Liver (tissue), 9 donors: Measurements from ENCODE around the gene TRIM8. TPM values are rescaled to one million over a fixed set of nuclear protein-coding genes. Genes with fewer than 3 reads are reported as not detected.

Experiments
- DNase-seq: peaks from one replicate; pipeline ENCODE4 v3.0.0-alpha.2; 2017; ENCODE audit warnings: low spot score
- H3K27ac ChIP-seq, 2 donors: one replicate each; pipeline ENCODE4 v1.7.0; 2013; ENCODE audit warnings: inconsistent platforms in 2 of 2, low read length in 2 of 2, control low read depth in 1 of 2, low read depth in 1 of 2, mild to moderate bottlenecking in 1 of 2
- H3K27me3 ChIP-seq, 4 donors: one replicate each; pipeline versions ENCODE4 v1.6.1 to v1.7.0; 2013; ENCODE audit warnings: low read length in 3 of 4, inconsistent platforms in 1 of 4, mild to moderate bottlenecking in 1 of 4, moderate library complexity in 1 of 4; ENCODE audit not compliant: control insufficient read depth in 4 of 4, insufficient read depth in 4 of 4
- H3K36me3 ChIP-seq, 4 donors: one replicate each; pipeline versions ENCODE4 v1.6.1 to v1.7.0; 2013; ENCODE audit warnings: low read length in 3 of 4, mild to moderate bottlenecking in 3 of 4, low read depth in 1 of 4, moderate library complexity in 1 of 4; ENCODE audit not compliant: control insufficient read depth in 4 of 4, insufficient read depth in 3 of 4
- H3K4me1 ChIP-seq, 4 donors: one replicate each; pipeline versions ENCODE4 v1.6.1 to v1.7.0; 2013; ENCODE audit warnings: low read length in 3 of 4, mild to moderate bottlenecking in 3 of 4, moderate library complexity in 1 of 4; ENCODE audit not compliant: control insufficient read depth in 4 of 4, insufficient read depth in 4 of 4
- H3K4me3 ChIP-seq, 3 donors: one replicate each; pipeline versions ENCODE4 v1.6.1 to v1.7.0; 2013; ENCODE audit warnings: low read length in 3 of 3, control low read depth in 1 of 3, low read depth in 1 of 3, mild to moderate bottlenecking in 1 of 3
- H3K9ac ChIP-seq, 2 donors: one replicate each; pipeline ENCODE4 v1.7.0; 2013; ENCODE audit warnings: low read length in 2 of 2, mild to moderate bottlenecking in 2 of 2, moderate library complexity in 2 of 2, control low read depth in 1 of 2, low read depth in 1 of 2
- H3K9me3 ChIP-seq, 4 donors: one replicate each; pipeline versions ENCODE4 v1.6.1 to v1.7.0; 2013; ENCODE audit warnings: low read length in 3 of 4; ENCODE audit not compliant: control insufficient read depth in 4 of 4
- ATF3 ChIP-seq: IDR thresholded peaks from 2 replicates; pipeline ENCODE4 v1.6.1; 2016; ENCODE audit warnings: antibody characterized with exemption
- CTCF ChIP-seq: fragments of 150-350 bp; IDR thresholded peaks from 2 replicates; pipeline ENCODE4 v1.5.1; 2017; ENCODE audit warnings: improper control_type of control experiment, low read depth, low read length; ENCODE audit not compliant: missing input control
- EGR1 ChIP-seq, 2 donors: IDR thresholded peaks; 2 replicates each; pipeline ENCODE4 v1.6.1; 2016 to 2018; ENCODE audit warnings: antibody characterized with exemption in 2 of 2, low read depth in 2 of 2
- FOXA1 ChIP-seq: IDR thresholded peaks from 2 replicates; pipeline ENCODE4 v1.6.1; 2016; ENCODE audit warnings: antibody characterized with exemption
- FOXA2 ChIP-seq: IDR thresholded peaks from 2 replicates; pipeline ENCODE4 v1.6.1; 2016; ENCODE audit warnings: antibody characterized with exemption
- GABPA ChIP-seq, 2 donors: IDR thresholded peaks in 1 of 2; conservative IDR thresholded peaks in 1 of 2; 2 replicates each; pipeline ENCODE4 v1.6.1; 2016; ENCODE audit warnings: antibody characterized with exemption in 2 of 2, mild to moderate bottlenecking in 1 of 2, moderate library complexity in 1 of 2
- HNF4A ChIP-seq, 2 donors: conservative IDR thresholded peaks; 2 replicates each; pipeline ENCODE4 v1.6.1; 2016; ENCODE audit warnings: antibody characterized with exemption in 2 of 2, mild to moderate bottlenecking in 2 of 2
- HNF4G ChIP-seq: IDR thresholded peaks from 2 replicates; pipeline ENCODE4 v1.6.1; 2016; ENCODE audit warnings: antibody characterized with exemption
- JUND ChIP-seq, 2 donors: IDR thresholded peaks; 2 replicates each; pipeline ENCODE4 v1.6.1; 2016; ENCODE audit warnings: antibody characterized with exemption in 2 of 2
- MAX ChIP-seq: IDR thresholded peaks from 2 replicates; pipeline ENCODE4 v1.6.1; 2016; ENCODE audit warnings: antibody characterized with exemption
- NR2F2 ChIP-seq: IDR thresholded peaks from 2 replicates; pipeline ENCODE4 v1.6.1; 2016; ENCODE audit warnings: antibody characterized with exemption
- RAD21 ChIP-seq, 2 donors: IDR thresholded peaks; 2 replicates each; pipeline ENCODE4 v1.6.1; 2016; ENCODE audit warnings: antibody characterized with exemption in 2 of 2, mild to moderate bottlenecking in 2 of 2
- REST ChIP-seq: IDR thresholded peaks from 2 replicates; pipeline ENCODE4 v1.6.1; 2016; ENCODE audit warnings: antibody characterized with exemption, mild to moderate bottlenecking
- RXRA ChIP-seq, 2 donors: IDR thresholded peaks; 2 replicates each; pipeline ENCODE4 v1.6.1; 2017 to 2018; ENCODE audit warnings: antibody characterized with exemption in 2 of 2, mild to moderate bottlenecking in 1 of 2
- SP1 ChIP-seq: IDR thresholded peaks from 2 replicates; pipeline ENCODE4 v1.6.1; 2018; ENCODE audit warnings: antibody characterized with exemption, mild to moderate bottlenecking
- TAF1 ChIP-seq: conservative IDR thresholded peaks from 2 replicates; pipeline ENCODE4 v1.6.1; 2016; ENCODE audit warnings: antibody characterized with exemption, mild to moderate bottlenecking
- YY1 ChIP-seq: IDR thresholded peaks from 2 replicates; pipeline ENCODE4 v1.6.1; 2016; ENCODE audit warnings: antibody characterized with exemption, mild to moderate bottlenecking
- WGBS: extraction: QIAGEN DNeasy Blood & Tissue Kit; methylation state at CpG from one replicate; pipeline ENCODE4 v1.1.7; 2013; 5-methylcytosine and 5-hydroxymethylcytosine counted together
- polyA plus RNA-seq, 2 donors: library from polyadenylated mRNA; stranded (reverse) in 1 of 2; unstranded in 1 of 2; fragments of 200-250 nt in 1 of 2; fragments of >200 nt in 1 of 2; fragmentation: Nextera tagmentation in 1 of 2; extraction: Ambion mirVana in 1 of 2; gene quantifications; one replicate each; pipeline versions ENCODE4 v1.2.1 to v1.2.3, GENCODE V29; 2013 to 2015
- total RNA-seq, 2 donors: library from RNA; depleted of rRNA; stranded (reverse); fragments of >200 nt; gene quantifications; one replicate each; pipeline ENCODE4 v1.2.3, GENCODE V29; 2014
- TF ChIP-seq, protein P1 (sequence below): IDR thresholded peaks from 2 replicates; pipeline ENCODE4 v1.6.1; 2016; ENCODE audit warnings: antibody characterized with exemption
- donor health status: healthy.
- donor health status: healthy.
- donor health status: healthy.
- donor health status: healthy.
- donor health status: healthy.

Gene TRIM8
- total and polyA plus RNA-seq, 4 donors, result 15.8 to 45.3 (median 30.6) TPM

DNA sequence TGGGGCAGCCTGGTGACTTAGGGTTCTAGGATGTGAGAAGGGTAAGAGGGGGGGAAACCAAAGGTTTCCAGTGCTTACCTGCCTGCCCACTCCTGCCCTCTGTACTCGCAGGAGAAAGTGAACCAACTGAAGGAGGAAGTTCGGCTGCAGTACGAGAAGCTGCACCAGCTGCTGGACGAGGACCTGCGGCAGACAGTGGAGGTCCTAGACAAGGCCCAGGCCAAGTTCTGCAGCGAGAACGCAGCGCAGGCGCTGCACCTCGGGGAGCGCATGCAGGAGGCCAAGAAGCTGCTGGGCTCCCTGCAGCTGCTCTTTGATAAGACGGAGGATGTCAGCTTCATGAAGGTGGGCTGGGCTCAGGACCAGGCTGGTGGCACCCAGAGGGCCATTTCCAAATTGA, 10.7 kb downstream of the TRIM8 start:
- Histone ChIP-seq H3K9me3 (no peaks in the 10 kb centered on the region), H3K4me1 (peaks cover 0 to 32% (median 17%) of the 10 kb centered on the region in 4 donors), H3K27me3 (no peaks in the 10 kb centered on the region), H3K27ac (no peak overlapping the region), H3K9ac (no peak overlapping the region), H3K36me3 (peaks cover 15 to 49% (median 30%) of the 10 kb centered on the region in 4 donors), H3K4me3 (no peak overlapping the region)
- 92% methylated on average over 12 of the region's 12 CpGs for WGBS
- DNase-seq, result no peak
- TF ChIP-seq RAD21 (IDR thresholded peaks at IDR 0.05) (no peak), SP1 (no peak), TAF1 (no peak), NR2F2 (no peak), FOXA2 (no peak), MAX (no peak), REST (no peak), ATF3 (no peak), FOXA1 (no peak), HNF4A (conservative IDR thresholded peaks at IDR 0.05) (no peak), EGR1 (IDR thresholded peaks at IDR 0.05; ENCODE audit: low read depth in 2 of 2) (no peak), JUND (IDR thresholded peaks at IDR 0.05) (no peak), HNF4G (no peak), RXRA (IDR thresholded peaks at IDR 0.05) (no peak), GABPA (IDR thresholded peaks at IDR 0.05 in 1 of 2, conservative IDR thresholded peaks at IDR 0.05 in 1 of 2) (no peak), CTCF (no peak), YY1 (no peak)
- TF ChIP-seq, protein P1, sequence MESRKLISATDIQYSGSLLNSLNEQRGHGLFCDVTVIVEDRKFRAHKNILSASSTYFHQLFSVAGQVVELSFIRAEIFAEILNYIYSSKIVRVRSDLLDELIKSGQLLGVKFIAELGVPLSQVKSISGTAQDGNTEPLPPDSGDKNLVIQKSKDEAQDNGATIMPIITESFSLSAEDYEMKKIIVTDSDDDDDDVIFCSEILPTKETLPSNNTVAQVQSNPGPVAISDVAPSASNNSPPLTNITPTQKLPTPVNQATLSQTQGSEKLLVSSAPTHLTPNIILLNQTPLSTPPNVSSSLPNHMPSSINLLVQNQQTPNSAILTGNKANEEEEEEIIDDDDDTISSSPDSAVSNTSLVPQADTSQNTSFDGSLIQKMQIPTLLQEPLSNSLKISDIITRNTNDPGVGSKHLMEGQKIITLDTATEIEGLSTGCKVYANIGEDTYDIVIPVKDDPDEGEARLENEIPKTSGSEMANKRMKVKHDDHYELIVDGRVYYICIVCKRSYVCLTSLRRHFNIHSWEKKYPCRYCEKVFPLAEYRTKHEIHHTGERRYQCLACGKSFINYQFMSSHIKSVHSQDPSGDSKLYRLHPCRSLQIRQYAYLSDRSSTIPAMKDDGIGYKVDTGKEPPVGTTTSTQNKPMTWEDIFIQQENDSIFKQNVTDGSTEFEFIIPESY, result no peak
